Central memory CD8-positive, alpha-beta T cell (primary cell): Measurements from ENCODE around the gene NUSAP1.
A peak's percentile ranks its signal among the peaks of the same experiment; 100 is the strongest.
"Not testable (repeated sequence)": the region's sequence is repeated elsewhere in the genome, so short reads cannot be mapped to it uniquely, and the experiment has no call there.

Experiments used
- ATAC-seq: fragments of 150-1000 bp; cut with Tn5 transposase; replicated peaks from 2 replicates; pipeline ENCODE4 v1.10.0; 2022; ENCODE audit warnings: mild to moderate bottlenecking, moderate FRiP score, moderate number of reproducible peaks; ENCODE audit not compliant: poor library complexity, severe bottlenecking; ENCODE audit errors: extremely low read depth
- DNase-seq, 2 donors: peaks; one replicate each; pipeline ENCODE4 v3.0.0; 2021; ENCODE audit warnings: low spot score in 2 of 2
- H3K27ac Mint-ChIP-seq: one replicate; pipeline ENCODE4 v1.8.0; 2022; ENCODE audit warnings: low read depth, mild to moderate bottlenecking, moderate library complexity, mixed read lengths
- H3K27me3 Mint-ChIP-seq: one replicate; pipeline ENCODE4 v1.8.0; 2022; ENCODE audit warnings: mixed read lengths
- H3K36me3 Mint-ChIP-seq: one replicate; pipeline ENCODE4 v1.8.0; 2022; ENCODE audit warnings: mild to moderate bottlenecking, moderate library complexity, mixed read lengths; ENCODE audit not compliant: insufficient read depth
- H3K4me1 Mint-ChIP-seq: one replicate; pipeline ENCODE4 v1.8.0; 2022; ENCODE audit warnings: mixed read lengths
- H3K4me3 Mint-ChIP-seq: one replicate; pipeline ENCODE4 v1.8.0; 2022; ENCODE audit warnings: mild to moderate bottlenecking, moderate library complexity, mixed read lengths
- H3K9me3 Mint-ChIP-seq: one replicate; pipeline ENCODE4 v1.8.0; 2022; ENCODE audit warnings: mixed read lengths

The NUSAP1 gene

GRCh38 chr15:41396111-41396510, 63.4 kb downstream of the NUSAP1 start:
- no peak for ATAC-seq
- no peaks in the 10 kb centered on the region for H3K27me3 Mint-ChIP-seq
- peak overlapping the region; percentile 4 for H3K27ac Mint-ChIP-seq
- H3K36me3 Mint-ChIP-seq = peaks cover 38% of the 10 kb centered on the region
- DNase-seq = no peak
- peaks cover 15% of the 10 kb centered on the region for H3K4me1 Mint-ChIP-seq
- H3K4me3 Mint-ChIP-seq = no peak overlapping the region
- H3K9me3 Mint-ChIP-seq = no peaks in the 10 kb centered on the region

GRCh38 chr15:41401904-41402267, 69.2 kb downstream of the NUSAP1 start:
- H3K27ac Mint-ChIP-seq = peak overlapping the region; percentile 96
- H3K4me3 Mint-ChIP-seq = peak overlapping the region; percentile 86
- peaks cover 24% of the 10 kb centered on the region for H3K36me3 Mint-ChIP-seq
- H3K9me3 Mint-ChIP-seq = no peaks in the 10 kb centered on the region
- DNase-seq (no peak), ATAC-seq (no peak)
- H3K4me1 Mint-ChIP-seq = peaks cover 20% of the 10 kb centered on the region
- no peaks in the 10 kb centered on the region for H3K27me3 Mint-ChIP-seq

GRCh38 chr15:41407341-41407740, 74.7 kb downstream of the NUSAP1 start:
- Mint-ChIP-seq H3K4me1 (peaks cover 20% of the 10 kb centered on the region), H3K9me3 (no peaks in the 10 kb centered on the region), H3K36me3 (peaks cover 10% of the 10 kb centered on the region), H3K4me3 (no peak overlapping the region), H3K27ac (no peak overlapping the region), H3K27me3 (no peaks in the 10 kb centered on the region)
- no peak for DNase-seq
- ATAC-seq = no peak

GRCh38 chr15:41408234-41408641, 75.6 kb downstream of the NUSAP1 start:
- no peak overlapping the region for H3K27ac Mint-ChIP-seq
- peaks cover 4% of the 10 kb centered on the region for H3K36me3 Mint-ChIP-seq
- H3K4me1 Mint-ChIP-seq = peaks cover 15% of the 10 kb centered on the region
- ATAC-seq (no peak), DNase-seq (no peak)
- no peak overlapping the region for H3K4me3 Mint-ChIP-seq
- H3K27me3 Mint-ChIP-seq = no peaks in the 10 kb centered on the region
- H3K9me3 Mint-ChIP-seq = no peaks in the 10 kb centered on the region

- Mint-ChIP-seq H3K9me3 (no peaks in the 10 kb centered on the region), H3K36me3 (peaks cover 5% of the 10 kb centered on the region), H3K27ac (no peak overlapping the region), H3K4me1 (peaks cover 7% of the 10 kb centered on the region), H3K27me3 (no peaks in the 10 kb centered on the region), H3K4me3 (no peak overlapping the region)
- ATAC-seq (no peak), DNase-seq (no peak)
Observed at GRCh38 chr15:41411031-41411430, 78.3 kb downstream of the NUSAP1 start.

GRCh38 chr15:41411441-41411840, 78.8 kb downstream of the NUSAP1 start:
- Mint-ChIP-seq H3K4me3 (no peak overlapping the region), H3K27me3 (no peaks in the 10 kb centered on the region), H3K4me1 (peaks cover 11% of the 10 kb centered on the region), H3K27ac (no peak overlapping the region), H3K9me3 (no peaks in the 10 kb centered on the region), H3K36me3 (peaks cover 5% of the 10 kb centered on the region)
- no peak for ATAC-seq
- DNase-seq = no peak

GRCh38 chr15:41416128-41416741, 83.6 kb downstream of the NUSAP1 start:
- peak; percentile 15 for ATAC-seq

GRCh38 chr15:41416742-41417417, 84.2 kb downstream of the NUSAP1 start, which contains the start of gene RTF1:
Gene RTF1 (plus strand): TSS chr15:41417095. CDS start chr15:41417116, 21 bp downstream.
- peak; percentile 90 to 99 for DNase-seq
- ATAC-seq = peak; percentile 95
- Mint-ChIP-seq H3K27me3 (no peaks in the 10 kb centered on the region), H3K27ac (peak within 1 kb of the TSS; percentile 94), H3K9me3 (no peaks in the 10 kb centered on the region), H3K4me3 (peak within 1 kb of the TSS; percentile 91), H3K4me1 (peaks cover 40% of the 10 kb centered on the region), H3K36me3 (peaks cover 13% of the 10 kb centered on the region)

More at GRCh38 chr15:41416128-41416741, 83.6 kb downstream of the NUSAP1 start:
- Mint-ChIP-seq H3K36me3 (peaks cover 13% of the 10 kb centered on the region), H3K4me3 (peak overlapping the region; percentile 91), H3K9me3 (no peaks in the 10 kb centered on the region), H3K4me1 (peaks cover 40% of the 10 kb centered on the region), H3K27me3 (no peaks in the 10 kb centered on the region), H3K27ac (peak overlapping the region; percentile 94)
- DNase-seq = no peak

- Mint-ChIP-seq H3K27me3 (no peaks in the 10 kb centered on the region), H3K9me3 (no peaks in the 10 kb centered on the region), H3K36me3 (peaks cover 12% of the 10 kb centered on the region), H3K4me1 (peaks cover 40% of the 10 kb centered on the region), H3K27ac (peak overlapping the region; percentile 94), H3K4me3 (peak overlapping the region; percentile 91)
- DNase-seq = no peak
- peak; percentile 45 for ATAC-seq
Observed at GRCh38 chr15:41417418-41418195, 84.9 kb downstream of the NUSAP1 start.

- H3K36me3 Mint-ChIP-seq = peaks cover 4% of the 10 kb centered on the region
- H3K4me1 Mint-ChIP-seq = peaks cover 29% of the 10 kb centered on the region
- no peaks in the 10 kb centered on the region for H3K27me3 Mint-ChIP-seq
- ATAC-seq (no peak), DNase-seq (no peak)
- no peaks in the 10 kb centered on the region for H3K9me3 Mint-ChIP-seq
- H3K27ac Mint-ChIP-seq = no peak overlapping the region
- no peak overlapping the region for H3K4me3 Mint-ChIP-seq
Observed at GRCh38 chr15:41423979-41424659, 91.4 kb downstream of the NUSAP1 start.

GRCh38 chr15:41424809-41425208, 92.1 kb downstream of the NUSAP1 start:
- Mint-ChIP-seq H3K36me3 (peaks cover 4% of the 10 kb centered on the region), H3K9me3 (no peaks in the 10 kb centered on the region), H3K27ac (no peak overlapping the region), H3K27me3 (no peaks in the 10 kb centered on the region), H3K4me1 (peaks cover 33% of the 10 kb centered on the region), H3K4me3 (no peak overlapping the region)
- DNase-seq = no peak
- no peak for ATAC-seq

GRCh38 chr15:41425907-41426306, 93.2 kb downstream of the NUSAP1 start:
- H3K9me3 Mint-ChIP-seq, DNase-seq, ATAC-seq, H3K27ac Mint-ChIP-seq, H3K36me3 Mint-ChIP-seq, H3K27me3 Mint-ChIP-seq, H3K4me3 Mint-ChIP-seq: not testable (repeated sequence)
- H3K4me1 Mint-ChIP-seq = peaks cover 28% of the 10 kb centered on the region
